H9 (cell line): ENCODE results near the gene CCNB2. TPM values are rescaled to one million over a fixed set of nuclear protein-coding genes. Genes with fewer than 3 reads are reported as not detected.

Experiments
- DNase-seq: peaks from one replicate; pipeline ENCODE4 v3.0.0-alpha.2; 2017
- H2AFZ ChIP-seq: one replicate; pipeline ENCODE4 v1.6.1; 2013; ENCODE audit warnings: mild to moderate bottlenecking, low read length, control low read depth, moderate library complexity
- H2AK5ac ChIP-seq: 2 replicates; pipeline ENCODE4 v1.6.1; 2013; ENCODE audit warnings: low read length, control low read depth, mixed read lengths; ENCODE audit not compliant: insufficient read length
- H2BK120ac ChIP-seq: one replicate; pipeline ENCODE4 v1.6.1; 2013; ENCODE audit warnings: low read depth, mild to moderate bottlenecking, low read length, control low read depth, inconsistent platforms; ENCODE audit not compliant: poor library complexity, severe bottlenecking
- H2BK12ac ChIP-seq: 2 replicates; pipeline ENCODE4 v1.6.1; 2013; ENCODE audit warnings: low read length, control low read depth, mixed read lengths, low read depth; ENCODE audit not compliant: insufficient read length
- H2BK15ac ChIP-seq: 2 replicates; pipeline ENCODE4 v1.6.1; 2013; ENCODE audit warnings: low read depth, low read length, control low read depth
- H2BK20ac ChIP-seq: one replicate; pipeline ENCODE4 v1.6.1; 2013; ENCODE audit warnings: low read depth, mild to moderate bottlenecking, low read length, control low read depth, inconsistent platforms; ENCODE audit not compliant: poor library complexity, severe bottlenecking
- H2BK5ac ChIP-seq: 2 replicates; pipeline ENCODE4 v1.6.1; 2013; ENCODE audit warnings: low read length, control low read depth, mixed read lengths; ENCODE audit not compliant: insufficient read length
- H3K14ac ChIP-seq: 2 replicates; pipeline ENCODE4 v1.6.1; 2013; ENCODE audit warnings: low read length, control low read depth; ENCODE audit not compliant: insufficient read depth
- H3K18ac ChIP-seq: 2 replicates; pipeline ENCODE4 v1.6.1; 2013; ENCODE audit warnings: low read depth, mild to moderate bottlenecking, mixed read lengths, low read length, control low read depth; ENCODE audit not compliant: insufficient read length
- H3K23ac ChIP-seq: 2 replicates; pipeline ENCODE4 v1.6.1; 2013; ENCODE audit warnings: low read length, control low read depth, mixed read lengths, low read depth; ENCODE audit not compliant: insufficient read length
- H3K23me2 ChIP-seq: 2 replicates; pipeline ENCODE4 v1.6.1; 2013; ENCODE audit warnings: low read depth, mild to moderate bottlenecking, mixed read lengths, low read length, control low read depth; ENCODE audit not compliant: insufficient read length, poor library complexity, severe bottlenecking
- H3K27ac ChIP-seq: 2 replicates; pipeline ENCODE4 v1.5.1; 2013; ENCODE audit warnings: low read length, control low read depth, mixed read lengths, low read depth; ENCODE audit not compliant: insufficient read length
- H3K27me3 ChIP-seq: 2 replicates; pipeline ENCODE4 v1.6.1; 2013; ENCODE audit warnings: low read length, control low read depth, inconsistent platforms; ENCODE audit not compliant: insufficient read depth
- H3K4ac ChIP-seq: 2 replicates; pipeline ENCODE4 v1.6.1; 2013; ENCODE audit warnings: low read depth, mild to moderate bottlenecking, control low read depth, inconsistent platforms, low read length, moderate library complexity
- H3K4me1 ChIP-seq: 2 replicates; pipeline ENCODE4 v1.6.1; 2013; ENCODE audit warnings: low read length, control low read depth, inconsistent platforms; ENCODE audit not compliant: insufficient read depth
- H3K4me2 ChIP-seq: 2 replicates; pipeline ENCODE4 v1.6.1; 2013; ENCODE audit warnings: low read length, control low read depth, mixed read lengths; ENCODE audit not compliant: insufficient read length, insufficient read depth
- H3K56ac ChIP-seq: 2 replicates; pipeline ENCODE4 v1.6.1; 2013; ENCODE audit warnings: low read depth, mild to moderate bottlenecking, mixed read lengths, low read length, control low read depth; ENCODE audit not compliant: insufficient read length
- H3K79me1 ChIP-seq: 2 replicates; pipeline ENCODE4 v1.6.1; 2013; ENCODE audit warnings: low read depth, mild to moderate bottlenecking, moderate library complexity, low read length, control low read depth, inconsistent platforms; ENCODE audit not compliant: insufficient read depth, poor library complexity, severe bottlenecking
- H3K79me2 ChIP-seq: 2 replicates; pipeline ENCODE4 v1.6.1; 2013; ENCODE audit warnings: low read length, control low read depth, inconsistent platforms; ENCODE audit not compliant: insufficient read depth
- H3K9ac ChIP-seq: 2 replicates; pipeline ENCODE4 v1.6.1; 2013; ENCODE audit warnings: low read length, control low read depth, mixed read lengths; ENCODE audit not compliant: insufficient read length; ENCODE audit errors: extremely low read depth
- H3K9me3 ChIP-seq: one replicate; pipeline ENCODE4 v1.6.1; 2013; ENCODE audit warnings: low read depth, low read length, inconsistent platforms; ENCODE audit not compliant: control insufficient read depth
- H3T11ph ChIP-seq: one replicate; pipeline ENCODE4 v1.6.1; 2013; ENCODE audit warnings: mild to moderate bottlenecking, low read length, control low read depth, inconsistent platforms
- H4K20me1 ChIP-seq: one replicate; pipeline ENCODE4 v1.6.1; 2013; ENCODE audit not compliant: control insufficient read depth, insufficient read length, insufficient read depth
- H4K5ac ChIP-seq: 2 replicates; pipeline ENCODE4 v1.6.1; 2013; ENCODE audit warnings: low read depth, mild to moderate bottlenecking, mixed read lengths, low read length, control low read depth; ENCODE audit not compliant: insufficient read length
- H4K8ac ChIP-seq: replicated peaks from 2 replicates; pipeline ENCODE4 v1.6.1; 2013; ENCODE audit warnings: low read length, control low read depth, mixed read lengths, low read depth; ENCODE audit not compliant: insufficient read length
- H4K91ac ChIP-seq: 2 replicates; pipeline ENCODE4 v1.6.1; 2013; ENCODE audit warnings: low read depth, mild to moderate bottlenecking, moderate library complexity, mixed read lengths, low read length, control low read depth; ENCODE audit not compliant: insufficient read length
- H3K27ac Mint-ChIP-seq, 3 experiments: 2 replicates in 2 of 3; 3 replicates in 1 of 3; pipeline ENCODE4 v1.8.0; 2020 to 2021; ENCODE audit warnings: mixed read lengths in 3 of 3, mild to moderate bottlenecking in 1 of 3, moderate library complexity in 1 of 3
- H3K27me3 Mint-ChIP-seq: 2 replicates; pipeline ENCODE4 v1.8.0; 2021; ENCODE audit warnings: low read depth, mild to moderate bottlenecking, moderate library complexity, mixed read lengths
- H3K36me3 Mint-ChIP-seq, 3 experiments: 2 replicates in 2 of 3; 3 replicates in 1 of 3; pipeline ENCODE4 v1.8.0; 2020 to 2021; ENCODE audit warnings: low read depth in 3 of 3, mixed read lengths in 3 of 3; ENCODE audit not compliant: insufficient read depth in 1 of 3
- H3K4me1 Mint-ChIP-seq, 2 experiments: 2 replicates each; pipeline ENCODE4 v1.8.0; 2020; ENCODE audit warnings: mixed read lengths in 2 of 2
- H3K4me3 Mint-ChIP-seq, 2 experiments: 2 replicates in 1 of 2; 3 replicates in 1 of 2; pipeline ENCODE4 v1.8.0; 2020 to 2021; ENCODE audit warnings: mild to moderate bottlenecking in 2 of 2, mixed read lengths in 2 of 2, moderate library complexity in 1 of 2
- H3K9me3 Mint-ChIP-seq, 2 experiments: 2 replicates in 1 of 2; 3 replicates in 1 of 2; pipeline ENCODE4 v1.8.0; 2020; ENCODE audit warnings: mild to moderate bottlenecking in 2 of 2, mixed read lengths in 2 of 2, moderate library complexity in 1 of 2
- WGBS: extraction: QIAGEN DNeasy Blood & Tissue Kit; methylation state at CpG from one replicate; pipeline ENCODE4 v1.1.7; 2013; ENCODE audit warnings: missing lambda C conversion rate, low lambda C conversion rate, mixed read lengths; ENCODE audit not compliant: insufficient read length; ENCODE audit errors: extremely low coverage; 5-methylcytosine and 5-hydroxymethylcytosine counted together
- total RNA-seq: library from RNA; stranded (reverse); gene quantifications from 2 replicates; pipeline ENCODE4 v1.2.1, GENCODE V29; 2021
- TF ChIP-seq, protein P1 (sequence below): fragments of 200-600 bp; sonication (generic); conservative IDR thresholded peaks from 3 replicates; pipeline ENCODE4 v1.8.0; 2021; ENCODE audit warnings: antibody characterized with exemption, mild to moderate bottlenecking

The CCNB2 gene
- total RNA-seq, 1 experiment from 2014 or later: 122 TPM

DNA sequence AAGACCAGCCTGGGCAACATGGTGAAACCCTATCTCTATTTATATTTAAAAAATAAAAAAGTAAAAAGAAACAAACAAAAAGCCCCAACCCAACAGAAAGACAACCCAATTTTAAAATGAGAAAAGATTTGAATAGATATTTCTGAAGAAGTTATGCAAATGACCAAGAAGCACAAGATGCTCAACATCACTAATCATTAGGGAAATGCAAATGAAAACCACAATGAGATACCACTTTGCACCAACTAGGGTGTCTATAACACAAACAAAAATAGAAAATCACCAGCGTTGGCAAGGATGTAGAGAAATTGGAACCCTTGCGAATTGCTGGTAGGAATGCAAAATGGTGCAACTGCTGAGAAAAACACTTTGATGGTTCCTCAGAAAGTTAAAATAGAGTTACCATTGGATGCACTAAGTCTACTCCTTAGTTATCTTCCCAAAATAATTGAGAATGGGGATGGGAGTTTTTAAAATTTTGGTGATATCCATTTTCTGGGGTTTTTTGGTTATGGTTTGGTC lies 45.8 kb upstream of the CCNB2 start:
- Histone ChIP-seq H4K91ac (no peak overlapping the region), H3K18ac (no peak overlapping the region), H3K79me2 (no peaks in the 10 kb centered on the region), H3K27me3 (no peaks in the 10 kb centered on the region), H3K14ac (no peak overlapping the region), H3K4me1 (no peaks in the 10 kb centered on the region), H2BK15ac (no peak overlapping the region), H3K9me3 (no peaks in the 10 kb centered on the region), H2BK120ac (no peak overlapping the region), H2AK5ac (no peak overlapping the region), H4K8ac (no peak overlapping the region), H2AFZ (no peak overlapping the region), H3K9ac (no peak overlapping the region), H3K56ac (no peak overlapping the region), H2BK5ac (no peak overlapping the region), H3K23ac (no peak overlapping the region), H2BK20ac (no peak overlapping the region), H3K4ac (no peak overlapping the region), H2BK12ac (no peak overlapping the region), H4K5ac (no peak overlapping the region), H3K23me2 (no peaks in the 10 kb centered on the region), H4K20me1 (no peaks in the 10 kb centered on the region), H3T11ph (no peak overlapping the region), H3K4me2 (no peak overlapping the region), H3K27ac (no peak overlapping the region), H3K79me1 (no peaks in the 10 kb centered on the region)
- Mint-ChIP-seq H3K4me1 (peaks cover 0 to 6% of the 10 kb centered on the region in 2 experiments; a peak in 1 of 4 replicates), H3K36me3 (peaks cover 6 to 53% (median 34%) of the 10 kb centered on the region in 3 experiments; a peak in 6 of 7 replicates), H3K27me3 (no peaks in the 10 kb centered on the region), H3K27ac (no peak overlapping the region), H3K4me3 (no peak overlapping the region), H3K9me3 (no peaks in the 10 kb centered on the region)
- no peak for DNase-seq
- TF ChIP-seq, protein P1, sequence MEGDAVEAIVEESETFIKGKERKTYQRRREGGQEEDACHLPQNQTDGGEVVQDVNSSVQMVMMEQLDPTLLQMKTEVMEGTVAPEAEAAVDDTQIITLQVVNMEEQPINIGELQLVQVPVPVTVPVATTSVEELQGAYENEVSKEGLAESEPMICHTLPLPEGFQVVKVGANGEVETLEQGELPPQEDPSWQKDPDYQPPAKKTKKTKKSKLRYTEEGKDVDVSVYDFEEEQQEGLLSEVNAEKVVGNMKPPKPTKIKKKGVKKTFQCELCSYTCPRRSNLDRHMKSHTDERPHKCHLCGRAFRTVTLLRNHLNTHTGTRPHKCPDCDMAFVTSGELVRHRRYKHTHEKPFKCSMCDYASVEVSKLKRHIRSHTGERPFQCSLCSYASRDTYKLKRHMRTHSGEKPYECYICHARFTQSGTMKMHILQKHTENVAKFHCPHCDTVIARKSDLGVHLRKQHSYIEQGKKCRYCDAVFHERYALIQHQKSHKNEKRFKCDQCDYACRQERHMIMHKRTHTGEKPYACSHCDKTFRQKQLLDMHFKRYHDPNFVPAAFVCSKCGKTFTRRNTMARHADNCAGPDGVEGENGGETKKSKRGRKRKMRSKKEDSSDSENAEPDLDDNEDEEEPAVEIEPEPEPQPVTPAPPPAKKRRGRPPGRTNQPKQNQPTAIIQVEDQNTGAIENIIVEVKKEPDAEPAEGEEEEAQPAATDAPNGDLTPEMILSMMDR: no peak
- WGBS: no CpG with 5 or more reads among the region's 2 CpGs
